Suprapubic skin (tissue), 4 donors: ENCODE results near the gene SERPINB10. TPM values are rescaled to one million over a fixed set of nuclear protein-coding genes. Genes with fewer than 3 reads are reported as not detected.

ENCODE experiments used
- DNase-seq, 2 donors: peaks; one replicate each; pipeline ENCODE4 v3.0.0-alpha.2; 2019; ENCODE audit warnings: low spot score in 2 of 2
- H3K27ac ChIP-seq: fragments of 200-600 bp; sonication (generic); one replicate; pipeline ENCODE4 v1.5.1; 2019
- H3K27me3 ChIP-seq: fragments of 200-600 bp; sonication (generic); one replicate; pipeline ENCODE4 v1.5.1; 2019
- H3K36me3 ChIP-seq: fragments of 200-600 bp; sonication (generic); one replicate; pipeline ENCODE4 v1.5.1; 2019
- H3K4me1 ChIP-seq: fragments of 200-600 bp; sonication (generic); one replicate; pipeline ENCODE4 v1.5.1; 2019
- H3K4me3 ChIP-seq: fragments of 200-600 bp; sonication (generic); one replicate; pipeline ENCODE4 v1.5.1; 2019; ENCODE audit warnings: mild to moderate bottlenecking
- H3K9me3 ChIP-seq: fragments of 200-600 bp; sonication (generic); one replicate; pipeline ENCODE4 v1.5.1; 2019
- EP300 ChIP-seq: sonication (generic); formaldehyde crosslinking; IDR thresholded peaks from one replicate; pipeline ENCODE4 v1.6.1; 2017; ENCODE audit warnings: antibody characterized with exemption
- POLR2A ChIP-seq, 2 donors: fragments of 450-650 bp; IDR thresholded peaks; one replicate each; pipeline ENCODE4 v1.6.1; 2017; ENCODE audit warnings: antibody characterized with exemption in 2 of 2, mild to moderate bottlenecking in 2 of 2, moderate library complexity in 2 of 2
- POLR2AphosphoS5 ChIP-seq, 3 donors: sonication (generic); formaldehyde crosslinking; IDR thresholded peaks; one replicate each; pipeline ENCODE4 v1.6.1; 2017; ENCODE audit warnings: antibody characterized with exemption in 3 of 3
- WGBS: methylation state at CpG from one replicate; pipeline ENCODE4 v1.1.5; 2018; 5-methylcytosine and 5-hydroxymethylcytosine counted together
- total RNA-seq, 4 donors: library from RNA; depleted of rRNA; stranded (reverse); fragments of >200 nt; gene quantifications; one replicate each; pipeline ENCODE4 v1.1.0, GENCODE V29; 2016
- TF ChIP-seq, protein P1 (sequence below), 2 donors: fragments of 200-600 bp in 1 of 2; fragments of 450-650 bp in 1 of 2; sonication (generic) in 1 of 2; IDR thresholded peaks; one replicate each; pipeline ENCODE4 v1.5.1; 2016 to 2019; ENCODE audit warnings: antibody characterized with exemption in 2 of 2, mild to moderate bottlenecking in 1 of 2, moderate library complexity in 1 of 2

Gene SERPINB10
- total RNA-seq, 4 donors from 2014 or later: 0.21 to 1.9 (median 1.0) TPM; not detected in 1

DNA sequence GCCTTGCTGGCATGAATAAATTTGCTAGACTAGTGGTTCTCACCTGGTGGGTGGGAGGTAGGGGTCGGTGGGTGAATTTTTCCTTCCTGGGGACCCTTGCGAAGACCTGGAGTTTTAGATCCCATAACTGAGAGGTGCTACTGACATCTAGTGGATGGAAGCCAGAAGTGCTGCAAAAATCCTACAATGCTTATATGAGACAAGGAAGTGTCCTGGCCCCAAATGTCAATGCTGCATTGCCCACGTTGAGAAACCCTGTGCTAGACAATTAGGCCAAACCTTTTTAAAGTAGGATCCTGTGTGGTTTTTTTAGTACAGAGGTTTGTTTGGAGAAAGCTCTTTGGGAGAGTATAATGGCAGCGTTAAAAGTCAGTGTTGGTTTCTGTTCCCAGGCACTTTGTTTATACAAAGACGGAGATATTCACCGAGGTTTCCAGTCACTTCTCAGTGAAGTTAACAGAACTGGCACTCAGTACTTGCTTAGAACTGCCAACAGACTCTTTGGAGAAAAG, 71.7 kb downstream of the SERPINB10 start:
- H3K36me3 ChIP-seq: peaks cover 29% of the 10 kb centered on the region
- H3K4me3 ChIP-seq: peak overlapping the region; percentile 25
- 8% methylated on average over 6 of the region's 6 CpGs for WGBS
- no peak for TF ChIP-seq POLR2A (IDR thresholded peaks at IDR 0.05)
- TF ChIP-seq, protein P1, sequence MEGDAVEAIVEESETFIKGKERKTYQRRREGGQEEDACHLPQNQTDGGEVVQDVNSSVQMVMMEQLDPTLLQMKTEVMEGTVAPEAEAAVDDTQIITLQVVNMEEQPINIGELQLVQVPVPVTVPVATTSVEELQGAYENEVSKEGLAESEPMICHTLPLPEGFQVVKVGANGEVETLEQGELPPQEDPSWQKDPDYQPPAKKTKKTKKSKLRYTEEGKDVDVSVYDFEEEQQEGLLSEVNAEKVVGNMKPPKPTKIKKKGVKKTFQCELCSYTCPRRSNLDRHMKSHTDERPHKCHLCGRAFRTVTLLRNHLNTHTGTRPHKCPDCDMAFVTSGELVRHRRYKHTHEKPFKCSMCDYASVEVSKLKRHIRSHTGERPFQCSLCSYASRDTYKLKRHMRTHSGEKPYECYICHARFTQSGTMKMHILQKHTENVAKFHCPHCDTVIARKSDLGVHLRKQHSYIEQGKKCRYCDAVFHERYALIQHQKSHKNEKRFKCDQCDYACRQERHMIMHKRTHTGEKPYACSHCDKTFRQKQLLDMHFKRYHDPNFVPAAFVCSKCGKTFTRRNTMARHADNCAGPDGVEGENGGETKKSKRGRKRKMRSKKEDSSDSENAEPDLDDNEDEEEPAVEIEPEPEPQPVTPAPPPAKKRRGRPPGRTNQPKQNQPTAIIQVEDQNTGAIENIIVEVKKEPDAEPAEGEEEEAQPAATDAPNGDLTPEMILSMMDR (IDR thresholded peaks at IDR 0.05): peak; percentile 59 to 73
- DNase-seq: peak in 1 of 2 donors; percentile 71
- H3K27me3 ChIP-seq: no peaks in the 10 kb centered on the region
- H3K4me1 ChIP-seq: peaks cover 24% of the 10 kb centered on the region
- peak overlapping the region; percentile 28 for H3K27ac ChIP-seq
- H3K9me3 ChIP-seq: no peaks in the 10 kb centered on the region

DNA sequence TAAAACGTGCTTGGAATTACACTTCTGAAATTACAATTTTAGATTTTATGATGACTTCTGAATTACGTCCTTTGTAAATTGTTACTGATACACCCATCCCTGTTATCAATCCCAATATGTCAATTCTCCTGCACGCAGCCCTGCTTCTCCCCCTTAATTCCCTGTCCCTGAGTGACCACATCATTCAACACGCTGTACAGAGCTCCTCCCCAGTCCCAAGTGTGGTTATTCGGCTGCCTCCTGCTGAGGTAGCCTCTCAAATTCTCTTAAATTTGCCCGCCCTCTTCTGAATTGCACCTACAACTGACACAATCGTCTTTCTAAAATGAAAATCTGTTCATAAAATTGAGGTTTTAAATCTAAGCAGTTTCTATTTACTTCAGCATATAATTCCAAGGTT, 72.3 kb downstream of the SERPINB10 start:
- WGBS: 56% methylated on average over 7 of the region's 7 CpGs

DNA sequence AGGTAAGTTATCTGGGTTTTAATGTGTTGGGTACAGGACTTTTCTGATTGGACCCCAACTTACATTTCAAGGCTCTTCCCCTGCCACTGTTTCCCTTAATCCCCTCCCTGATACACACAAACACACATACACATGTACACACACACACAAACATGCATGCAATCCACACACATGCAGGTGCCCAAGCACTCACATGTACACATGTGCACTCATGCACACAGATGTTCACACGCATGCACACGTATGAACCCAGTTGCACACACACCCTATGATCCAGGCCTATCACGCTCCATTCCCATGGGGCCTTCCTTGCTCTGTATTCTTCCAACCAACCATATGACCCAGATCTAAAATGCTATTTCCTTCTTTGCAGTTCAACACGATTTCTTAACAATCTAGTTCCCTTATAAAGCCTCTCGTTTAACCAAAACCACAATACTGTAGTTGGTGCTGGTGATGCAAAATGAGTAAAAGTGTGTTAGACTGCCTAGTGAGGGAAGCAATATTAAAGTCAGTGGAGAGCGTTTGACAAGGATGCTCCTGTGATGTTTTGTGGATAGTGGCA, 73.2 kb downstream of the SERPINB10 start:
- no peak for DNase-seq
- Histone ChIP-seq H3K27ac (peak overlapping the region; percentile 11), H3K4me1 (peaks cover 19% of the 10 kb centered on the region), H3K9me3 (no peaks in the 10 kb centered on the region), H3K4me3 (no peak overlapping the region), H3K36me3 (peaks cover 39% of the 10 kb centered on the region), H3K27me3 (no peaks in the 10 kb centered on the region)
- TF ChIP-seq, protein P1 (IDR thresholded peaks at IDR 0.05): no peak
- TF ChIP-seq POLR2AphosphoS5 (IDR thresholded peaks at IDR 0.05) (no peak), EP300 (no peak), POLR2A (IDR thresholded peaks at IDR 0.05) (no peak)
- 82% methylated on average over 6 of the region's 6 CpGs for WGBS

More for the DNA sequence above, 72.3 kb downstream of the SERPINB10 start:
- DNase-seq: no peak
- H3K4me1 ChIP-seq: peaks cover 19% of the 10 kb centered on the region
- H3K27ac ChIP-seq: peak overlapping the region; percentile 28
- no peaks in the 10 kb centered on the region for H3K9me3 ChIP-seq
- H3K4me3 ChIP-seq: peak overlapping the region; percentile 25
- peaks cover 29% of the 10 kb centered on the region for H3K36me3 ChIP-seq
- TF ChIP-seq EP300: no peak
- TF ChIP-seq POLR2A (IDR thresholded peaks at IDR 0.05): no peak
- no peak for TF ChIP-seq POLR2AphosphoS5 (IDR thresholded peaks at IDR 0.05)
- TF ChIP-seq, protein P1 (IDR thresholded peaks at IDR 0.05): no peak
- no peaks in the 10 kb centered on the region for H3K27me3 ChIP-seq

DNA sequence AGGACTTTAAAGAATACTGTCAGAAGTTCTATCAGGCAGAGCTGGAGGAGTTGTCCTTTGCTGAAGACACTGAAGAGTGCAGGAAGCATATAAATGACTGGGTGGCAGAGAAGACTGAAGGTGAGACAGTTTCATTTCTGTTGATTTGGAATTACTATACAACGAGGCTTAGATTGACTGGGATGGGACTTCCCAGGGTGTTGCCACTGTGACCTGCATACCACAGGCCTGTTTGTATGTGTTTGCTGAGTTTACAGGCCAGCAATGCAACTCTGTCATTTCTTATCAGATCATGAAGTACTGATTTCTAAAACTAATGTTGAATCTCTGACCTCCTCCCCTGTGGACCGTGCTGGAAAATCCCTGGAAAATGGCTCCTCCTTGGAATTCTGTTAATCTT, 74.0 kb downstream of the SERPINB10 start:
- Histone ChIP-seq H3K4me3 (no peak overlapping the region), H3K9me3 (no peaks in the 10 kb centered on the region), H3K27ac (peak overlapping the region; percentile 11), H3K36me3 (peaks cover 44% of the 10 kb centered on the region), H3K4me1 (peaks cover 19% of the 10 kb centered on the region), H3K27me3 (no peaks in the 10 kb centered on the region)
- DNase-seq: no peak
- TF ChIP-seq POLR2A (IDR thresholded peaks at IDR 0.05): no peak
- WGBS: 60% methylated on average over 2 of the region's 2 CpGs

DNA sequence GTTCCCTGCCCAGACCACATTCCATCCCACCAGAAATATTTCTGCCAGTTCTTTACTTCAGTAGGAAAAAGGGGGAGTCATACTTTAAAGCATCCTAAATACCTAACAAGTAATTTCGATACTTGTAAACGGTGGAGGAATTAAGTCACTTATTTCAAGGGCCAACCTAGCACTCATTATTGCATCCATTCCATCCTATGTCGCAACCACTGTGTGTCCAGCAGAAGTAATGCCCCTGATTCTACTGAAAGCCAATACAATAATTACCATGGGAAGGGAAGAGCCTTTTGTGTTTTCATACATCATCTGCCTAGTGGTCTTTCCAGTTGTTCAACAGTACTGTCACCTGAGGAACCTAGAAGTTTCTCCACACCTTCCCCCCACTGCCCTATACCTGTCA, 74.6 kb downstream of the SERPINB10 start:
- TF ChIP-seq, protein P1 (IDR thresholded peaks at IDR 0.05): no peak
- no peak for TF ChIP-seq EP300
- TF ChIP-seq POLR2A (IDR thresholded peaks at IDR 0.05): no peak
- TF ChIP-seq POLR2AphosphoS5 (IDR thresholded peaks at IDR 0.05): no peak
- no peaks in the 10 kb centered on the region for H3K27me3 ChIP-seq
- no peaks in the 10 kb centered on the region for H3K9me3 ChIP-seq
- DNase-seq: no peak
- 85% methylated on average over 3 of the region's 3 CpGs for WGBS
- H3K27ac ChIP-seq: no peak overlapping the region
- peaks cover 19% of the 10 kb centered on the region for H3K4me1 ChIP-seq
- peaks cover 50% of the 10 kb centered on the region for H3K36me3 ChIP-seq
- no peak overlapping the region for H3K4me3 ChIP-seq

Other genes starting within 250 kb of the SERPINB10 start
- 10 to 100 TPM in 3 of 4 donors, 1 to 10 TPM in 1; 1.5 to 30.1 (median 23.0) TPM for gene SERPINB3, start 246.1 kb upstream of the SERPINB10 start, total RNA-seq
- under 1 TPM in 1 of 4 donors, not detected in 3; 0.45 TPM for gene SERPINB11, start 205.0 kb upstream of the SERPINB10 start, total RNA-seq
- 100 to 1,000 TPM in 2 of 4 donors, 10 to 100 TPM in 2; 24.1 to 214 (median 105) TPM for gene SERPINB7, start 132.5 kb upstream of the SERPINB10 start, total RNA-seq
- 100 to 1,000 TPM in 2 of 4 donors, 10 to 100 TPM in 2; 35.0 to 190 (median 114) TPM for gene SERPINB2, start 20.3 kb upstream of the SERPINB10 start, total RNA-seq
- not detected for gene HMSD, start 41.3 kb downstream of the SERPINB10 start, total RNA-seq
- 10 to 100 TPM; 47.3 to 64.2 (median 60.5) TPM for gene SERPINB8, start 62.1 kb downstream of the SERPINB10 start, total RNA-seq
- gene LINC00305, start 241.1 kb downstream of the SERPINB10 start, total RNA-seq: not detected